Cardiac septum (tissue), 1 donor: ENCODE results near the gene PET117. TPM values are rescaled to one million over a fixed set of nuclear protein-coding genes. Genes with fewer than 3 reads are reported as not detected.
"Not testable (repeated sequence)": the region's sequence is repeated elsewhere in the genome, so short reads cannot be mapped to it uniquely, and the experiment has no call there.

Experiments
- DNase-seq: peaks from one replicate; pipeline ENCODE4 v3.0.0-alpha.2; 2020; ENCODE audit warnings: low spot score
- intact Hi-C: fragments of 100-400 bp; cut with DNase I; formaldehyde crosslinking; loops from one replicate; pipeline ENCODE4 v1.14.0; 2022
- long read RNA-seq: library from polyadenylated mRNA; unstranded; transcript quantifications from one replicate; pipeline ENCODE4 v2.0.0, GENCODE V29; 2021
- total RNA-seq: library from RNA; stranded (reverse); fragmentation: NEBNext Ultra II Directional; extraction: Animal tissue kit (Norgen Biotek cat#: 25700); gene quantifications from one replicate; pipeline ENCODE4 v1.2.1, GENCODE V29; 2021
- donor health status: DM: no; HTN: no; CAD: no.

The PET117 gene
- total RNA-seq = 11.0 TPM
- long read RNA-seq, transcript PET117-201 (2 exons, 1,141 nt) = major isoform, 19 of 19 reads
- long read RNA-seq, partial matches to known transcripts = 0 of 19 reads
- long read RNA-seq, other reads (novel, unspliced or antisense) = 0 of 19 reads

GRCh38 chr20:18137412-18138265, at the start of gene PET117, which contains the start of gene KAT14:
Gene PET117, plus strand, starts transcription at chr20:18137863. Its CDS starts 93 bp downstream, at chr20:18137956.
Gene KAT14, plus strand, starts transcription at chr20:18137863. Its CDS starts 4,798 bp downstream, at chr20:18142661.
- DNase-seq = peak; percentile 95
- intact Hi-C loops = loop anchor here (5.0 kb wide), 2 partner anchors 150 to 170 kb away; partner anchors contain the start of genes MGME1, SNX5 and ZNF133

GRCh38 chr20:18088298-18088697, 49.4 kb upstream of the PET117 start:
- DNase-seq = not testable (repeated sequence)

GRCh38 chr20:18088841-18089240, 48.8 kb upstream of the PET117 start:
- DNase-seq, intact Hi-C loops: not testable (repeated sequence)

More at GRCh38 chr20:18088298-18088697, 49.4 kb upstream of the PET117 start:
- intact Hi-C loops = not testable (repeated sequence)

- intact Hi-C loops = no loop called here
Observed at GRCh38 chr20:18090044-18090443, 47.6 kb upstream of the PET117 start.

GRCh38 chr20:18090477-18090876, 47.2 kb upstream of the PET117 start:
- no peak for DNase-seq
- intact Hi-C loops = no loop called here

More at GRCh38 chr20:18090044-18090443, 47.6 kb upstream of the PET117 start:
- no peak for DNase-seq

GRCh38 chr20:18091623-18092022, 46.0 kb upstream of the PET117 start:
- DNase-seq = no peak
- intact Hi-C loops = no loop called here

- intact Hi-C loops = no loop called here
- no peak for DNase-seq
Observed at GRCh38 chr20:18092890-18093289, 44.8 kb upstream of the PET117 start.

GRCh38 chr20:18093388-18093787, 44.3 kb upstream of the PET117 start:
- DNase-seq = no peak
- intact Hi-C loops = no loop called here

GRCh38 chr20:18094191-18094590, 43.5 kb upstream of the PET117 start:
- intact Hi-C loops = no loop called here
- DNase-seq = no peak

GRCh38 chr20:18100569-18100968, 37.1 kb upstream of the PET117 start:
- DNase-seq, intact Hi-C loops: not testable (repeated sequence)

GRCh38 chr20:18101125-18101810, 36.4 kb upstream of the PET117 start:
- intact Hi-C loops = no loop called here
- DNase-seq = no peak

GRCh38 chr20:18103497-18103896, 34.2 kb upstream of the PET117 start:
- intact Hi-C loops = no loop called here
- DNase-seq = no peak

- intact Hi-C loops = no loop called here
- no peak for DNase-seq
Observed at GRCh38 chr20:18108326-18108725, 29.3 kb upstream of the PET117 start.

GRCh38 chr20:18128574-18128973, 9.1 kb upstream of the PET117 start:
- intact Hi-C loops, DNase-seq: not testable (repeated sequence)

GRCh38 chr20:18132663-18133062, 5.0 kb upstream of the PET117 start:
- intact Hi-C loops = no loop called here
- DNase-seq = no peak

GRCh38 chr20:18133962-18134361, 3.7 kb upstream of the PET117 start:
- DNase-seq = no peak
- intact Hi-C loops = no loop called here

- intact Hi-C loops = loop anchor here (5.0 kb wide), 2 partner anchors 149 to 171 kb away; partner anchors contain the start of genes MGME1, SNX5 and ZNF133
- DNase-seq = no peak
Observed at GRCh38 chr20:18138266-18138582, 561 bp downstream of the PET117 start.

- DNase-seq = no peak
- intact Hi-C loops = loop anchor here (5.0 kb wide), 2 partner anchors 148 to 172 kb away; partner anchors contain the start of genes MGME1, SNX5 and ZNF133
Observed at GRCh38 chr20:18138639-18139583, 1.2 kb downstream of the PET117 start.

GRCh38 chr20:18139832-18140231, 2.2 kb downstream of the PET117 start:
- no peak for DNase-seq
- intact Hi-C loops = loop anchor here (5.0 kb wide), 2 partner anchors 147 to 173 kb away; partner anchors contain the start of genes MGME1, SNX5 and ZNF133
